HG02642 (cell line): Measurements from ENCODE around the gene ZSCAN30.
"Not testable (repeated sequence)": the region's sequence is repeated elsewhere in the genome, so short reads cannot be mapped to it uniquely, and the experiment has no call there.

Experiments
- ATAC-seq: cut with Tn5 transposase; IDR thresholded peaks from one replicate; pipeline ENCODE4 v1.9.1; 2021; ENCODE audit warnings: mild to moderate bottlenecking; ENCODE audit not compliant: unreplicated experiment, poor library complexity

ZSCAN30 gene

GRCh38 chr18:35240664-35241447, 49.2 kb downstream of the ZSCAN30 start, which contains the start of gene ZNF397:
ZNF397 (plus strand) TSS chr18:35241034; CDS start chr18:35242471, 1,437 bp downstream.
- ATAC-seq: peak; percentile 99

- ATAC-seq: no peak
Observed at GRCh38 chr18:35239314-35239713, 50.7 kb downstream of the ZSCAN30 start.

GRCh38 chr18:35236571-35237363, 53.3 kb downstream of the ZSCAN30 start:
- no peak for ATAC-seq

- peak; percentile 86 for ATAC-seq
Observed at GRCh38 chr18:35231052-35231451, 59.0 kb downstream of the ZSCAN30 start.

- ATAC-seq: no peak
Observed at GRCh38 chr18:35227254-35227653, 62.8 kb downstream of the ZSCAN30 start.

- no peak for ATAC-seq
Observed at GRCh38 chr18:35223797-35224196, 66.2 kb downstream of the ZSCAN30 start.

GRCh38 chr18:35220424-35220823, 69.6 kb downstream of the ZSCAN30 start:
- ATAC-seq: no peak

GRCh38 chr18:35219331-35219730, 70.7 kb downstream of the ZSCAN30 start:
- not testable (repeated sequence) for ATAC-seq

GRCh38 chr18:35216611-35217010, 73.4 kb downstream of the ZSCAN30 start:
- not testable (repeated sequence) for ATAC-seq

- ATAC-seq: no peak
Observed at GRCh38 chr18:35215026-35215425, 75.0 kb downstream of the ZSCAN30 start.

GRCh38 chr18:35205746-35206458, 84.1 kb downstream of the ZSCAN30 start:
- ATAC-seq: not testable (repeated sequence)

GRCh38 chr18:35205199-35205712, 84.8 kb downstream of the ZSCAN30 start:
- no peak for ATAC-seq

- ATAC-seq: no peak
Observed at GRCh38 chr18:35203067-35203466, 87.0 kb downstream of the ZSCAN30 start.

GRCh38 chr18:35201256-35201931, 88.6 kb downstream of the ZSCAN30 start:
- ATAC-seq: no peak
